Measurements from ENCODE around the gene HES2.
A peak's percentile ranks its signal among the peaks of the same experiment; 100 is the strongest.
"Not testable (repeated sequence)": the region's sequence is repeated elsewhere in the genome, so short reads cannot be mapped to it uniquely, and the experiment has no call there.

Gene HES2

GRCh38 chr1:6461538-6462411 lies 42.1 kb upstream of the HES2 start:
- ChIA-PET CTCF (interaction anchor here (0.8 to 1.2 kb wide), 5 partner anchors 12 to 24 kb away, joined by 3 to 4 read pairs (median 3); no protein-coding TSS in a partner anchor), POLR2A (no interaction called here)
- no peak for DNase-seq (ENCODE audit: extremely low spot score)
- TF ChIP-seq, protein P1, sequence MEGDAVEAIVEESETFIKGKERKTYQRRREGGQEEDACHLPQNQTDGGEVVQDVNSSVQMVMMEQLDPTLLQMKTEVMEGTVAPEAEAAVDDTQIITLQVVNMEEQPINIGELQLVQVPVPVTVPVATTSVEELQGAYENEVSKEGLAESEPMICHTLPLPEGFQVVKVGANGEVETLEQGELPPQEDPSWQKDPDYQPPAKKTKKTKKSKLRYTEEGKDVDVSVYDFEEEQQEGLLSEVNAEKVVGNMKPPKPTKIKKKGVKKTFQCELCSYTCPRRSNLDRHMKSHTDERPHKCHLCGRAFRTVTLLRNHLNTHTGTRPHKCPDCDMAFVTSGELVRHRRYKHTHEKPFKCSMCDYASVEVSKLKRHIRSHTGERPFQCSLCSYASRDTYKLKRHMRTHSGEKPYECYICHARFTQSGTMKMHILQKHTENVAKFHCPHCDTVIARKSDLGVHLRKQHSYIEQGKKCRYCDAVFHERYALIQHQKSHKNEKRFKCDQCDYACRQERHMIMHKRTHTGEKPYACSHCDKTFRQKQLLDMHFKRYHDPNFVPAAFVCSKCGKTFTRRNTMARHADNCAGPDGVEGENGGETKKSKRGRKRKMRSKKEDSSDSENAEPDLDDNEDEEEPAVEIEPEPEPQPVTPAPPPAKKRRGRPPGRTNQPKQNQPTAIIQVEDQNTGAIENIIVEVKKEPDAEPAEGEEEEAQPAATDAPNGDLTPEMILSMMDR (IDR thresholded peaks at IDR 0.05; ENCODE audit: control extremely low read depth, extremely low read depth, low read depth, missing control alignments), result no peak

GRCh38 chr1:6461051-6461530 lies 41.4 kb upstream of the HES2 start:
- TF ChIP-seq, protein P1 (IDR thresholded peaks at IDR 0.05; ENCODE audit: control extremely low read depth, extremely low read depth, low read depth, missing control alignments), result no peak
- POLR2A ChIA-PET, result no interaction called here
- DNase-seq (ENCODE audit: extremely low spot score), result no peak
- CTCF ChIA-PET, result interaction anchor here (1.0 to 2.0 kb wide), 2 partner anchors 22 to 23 kb away, joined by 4 to 9 read pairs; no protein-coding TSS in a partner anchor

GRCh38 chr1:6460301-6461050 lies 40.8 kb upstream of the HES2 start:
- peak; percentile 72 for DNase-seq (ENCODE audit: extremely low spot score)
- POLR2A ChIA-PET, result no interaction called here
- CTCF ChIA-PET, result interaction anchor here (1.3 to 2.2 kb wide), 3 partner anchors 16 to 30 kb away, joined by 3 to 9 read pairs (median 7); no protein-coding TSS in a partner anchor
- TF ChIP-seq, protein P1 (IDR thresholded peaks at IDR 0.05; ENCODE audit: control extremely low read depth, extremely low read depth, low read depth, missing control alignments), result no peak

GRCh38 chr1:6459850-6460265 lies 40.1 kb upstream of the HES2 start:
- ChIA-PET POLR2A (no interaction called here), CTCF (interaction anchor here (1.1 to 2.2 kb wide), 4 partner anchors 17 to 186 kb away, joined by 3 to 9 read pairs (median 5); no protein-coding TSS in a partner anchor)
- TF ChIP-seq, protein P1 (IDR thresholded peaks at IDR 0.05; ENCODE audit: control extremely low read depth, extremely low read depth, low read depth, missing control alignments), result no peak
- no peak for DNase-seq (ENCODE audit: extremely low spot score)

- POLR2A ChIA-PET, result no interaction called here
- TF ChIP-seq, protein P1 (IDR thresholded peaks at IDR 0.05; ENCODE audit: control extremely low read depth, extremely low read depth, low read depth, missing control alignments), result no peak
- no peak for DNase-seq (ENCODE audit: extremely low spot score)
- CTCF ChIA-PET, result interaction anchor here (1.1 kb wide), 1 partner anchor 52 kb away, joined by 3 read pairs; no protein-coding TSS in a partner anchor
Observed at GRCh38 chr1:6456800-6457466, 37.2 kb upstream of the HES2 start.

DNA sequence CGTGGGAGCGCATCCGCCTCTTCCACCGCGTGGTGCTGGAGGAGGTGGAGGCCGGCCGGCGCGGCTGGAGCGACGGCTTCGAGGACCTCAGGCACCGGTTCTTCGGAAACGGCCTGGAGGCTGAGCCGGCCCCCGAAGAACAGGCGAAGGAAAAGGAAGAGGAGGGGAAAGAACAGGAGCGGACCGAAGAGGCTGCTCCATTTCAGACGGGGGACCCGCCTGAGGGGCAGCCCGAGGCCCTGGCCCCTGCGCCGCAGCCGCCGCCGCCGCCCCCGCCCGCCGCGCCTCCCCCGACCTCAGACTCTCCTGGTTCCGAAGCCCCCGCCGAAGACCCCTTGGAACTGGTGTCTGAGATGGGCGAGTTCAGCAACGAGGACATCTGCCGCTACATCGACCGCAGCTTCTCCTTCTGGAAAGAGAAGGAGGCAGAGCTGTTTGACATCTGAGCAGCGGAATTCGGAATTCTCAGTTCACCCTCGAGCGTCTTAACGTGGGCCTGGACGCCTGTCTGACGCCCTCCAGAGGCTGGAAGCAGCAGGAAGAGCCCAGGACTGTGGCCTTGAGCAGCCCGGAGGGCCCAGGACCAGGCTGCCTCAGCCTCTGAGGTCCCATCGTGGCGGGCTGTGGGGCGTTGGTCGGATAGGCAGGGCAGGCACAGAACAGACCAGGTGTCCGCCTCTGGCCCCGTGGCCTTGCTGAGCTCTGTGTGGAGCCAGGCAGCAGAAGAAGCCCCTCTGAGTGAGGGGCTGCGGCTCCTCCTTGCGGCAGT lies 36.2 kb upstream of the HES2 start:
- DNase-seq (ENCODE audit: extremely low spot score); POLR2A ChIA-PET; CTCF ChIA-PET: not testable (repeated sequence)
